Measurements from ENCODE around the gene EIF3D.

EIF3D gene, protein sequence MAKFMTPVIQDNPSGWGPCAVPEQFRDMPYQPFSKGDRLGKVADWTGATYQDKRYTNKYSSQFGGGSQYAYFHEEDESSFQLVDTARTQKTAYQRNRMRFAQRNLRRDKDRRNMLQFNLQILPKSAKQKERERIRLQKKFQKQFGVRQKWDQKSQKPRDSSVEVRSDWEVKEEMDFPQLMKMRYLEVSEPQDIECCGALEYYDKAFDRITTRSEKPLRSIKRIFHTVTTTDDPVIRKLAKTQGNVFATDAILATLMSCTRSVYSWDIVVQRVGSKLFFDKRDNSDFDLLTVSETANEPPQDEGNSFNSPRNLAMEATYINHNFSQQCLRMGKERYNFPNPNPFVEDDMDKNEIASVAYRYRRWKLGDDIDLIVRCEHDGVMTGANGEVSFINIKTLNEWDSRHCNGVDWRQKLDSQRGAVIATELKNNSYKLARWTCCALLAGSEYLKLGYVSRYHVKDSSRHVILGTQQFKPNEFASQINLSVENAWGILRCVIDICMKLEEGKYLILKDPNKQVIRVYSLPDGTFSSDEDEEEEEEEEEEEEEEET

DNA sequence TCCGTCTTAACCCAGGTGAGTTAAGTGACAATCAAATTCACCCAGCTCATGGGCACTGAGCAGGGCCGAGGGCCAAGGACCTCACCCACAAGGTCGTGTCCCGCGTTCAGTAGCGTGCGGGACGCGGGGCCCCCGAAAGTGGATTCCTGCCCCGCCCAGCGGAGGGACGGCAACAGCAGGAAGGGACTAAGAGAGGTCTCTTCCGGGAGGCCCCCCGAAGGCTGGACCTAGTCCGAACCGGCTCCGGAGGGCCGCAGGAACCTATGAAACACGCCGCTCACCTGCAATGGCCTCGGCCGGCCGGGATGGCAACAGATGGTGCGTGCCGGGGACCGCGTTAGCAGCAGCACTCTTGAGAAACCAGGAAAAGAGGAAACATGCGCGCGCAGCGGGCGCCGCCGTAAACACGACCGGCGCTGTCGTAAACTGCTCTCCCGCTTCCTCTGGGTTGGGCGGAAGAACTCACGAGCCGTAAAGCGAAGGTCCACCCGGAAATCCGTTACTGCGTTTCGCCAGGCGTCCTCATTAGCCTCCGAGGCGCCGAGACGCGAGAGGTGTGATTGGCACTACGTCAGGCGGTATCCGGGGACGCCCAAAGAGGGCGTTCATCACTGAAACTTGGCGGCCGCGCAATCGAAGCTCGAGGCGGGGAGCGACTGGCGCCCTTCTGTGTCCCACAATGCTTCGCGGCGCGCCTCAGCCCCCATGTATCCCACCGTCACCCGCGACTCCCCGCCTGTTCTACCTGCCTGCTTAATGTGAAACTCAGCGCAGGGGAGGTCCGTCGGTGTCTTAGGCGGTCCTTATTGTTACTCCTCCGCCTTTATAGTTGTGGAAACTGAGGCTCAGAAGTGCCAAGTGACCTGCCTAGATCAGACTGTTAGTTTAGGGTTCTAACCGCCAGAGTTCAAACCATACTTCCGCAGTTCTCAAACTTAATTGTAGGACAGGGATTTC is at the start of gene EIF3D:
TSS of gene EIF3D (minus strand) at position 372 of the 957 bp plus-strand sequence. CDS start 3,045 bp downstream, outside the sequence.
- peak; percentile 20 for DNase-seq

DNA sequence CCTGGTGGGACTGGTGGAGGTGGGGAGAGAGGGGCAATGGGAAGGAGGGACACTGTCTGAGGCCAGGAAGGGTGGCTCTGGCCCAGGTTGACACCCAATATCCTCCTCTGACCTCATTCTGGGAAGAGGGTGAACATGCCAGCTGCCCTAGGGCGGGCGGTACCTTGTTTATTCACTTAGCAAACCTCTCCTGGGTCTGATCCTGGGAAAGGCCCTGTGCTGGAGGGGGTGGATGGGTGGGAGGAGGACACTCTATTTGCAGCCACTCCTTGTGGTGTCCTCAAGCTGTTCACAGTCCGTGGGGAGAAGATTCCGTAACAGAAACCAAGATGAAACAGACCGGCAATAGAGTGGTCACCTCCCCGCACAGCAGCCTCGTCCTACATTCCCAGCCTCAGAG is 49.7 kb upstream of the EIF3D start:
- no peak for DNase-seq

DNA sequence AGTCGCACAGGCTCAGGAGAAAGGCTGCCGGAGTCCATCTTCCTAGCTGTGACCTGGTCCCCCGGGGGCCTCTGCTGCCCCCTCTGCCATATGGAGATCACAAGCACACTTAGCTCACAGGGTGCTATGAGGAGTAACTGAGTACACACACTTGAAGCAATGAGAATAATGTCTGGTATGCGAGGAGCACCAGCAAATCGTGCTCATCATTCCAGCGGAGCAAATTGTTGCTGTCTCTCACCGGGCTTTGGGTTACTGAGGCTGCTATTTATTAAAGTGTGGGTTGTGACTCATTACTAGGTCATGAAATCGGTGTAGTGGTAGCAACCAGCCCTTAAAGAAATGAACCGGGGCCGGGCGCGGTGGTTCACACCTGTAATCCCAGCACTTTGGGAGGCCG is 48.1 kb upstream of the EIF3D start:
- peak; percentile 54 for DNase-seq

DNA sequence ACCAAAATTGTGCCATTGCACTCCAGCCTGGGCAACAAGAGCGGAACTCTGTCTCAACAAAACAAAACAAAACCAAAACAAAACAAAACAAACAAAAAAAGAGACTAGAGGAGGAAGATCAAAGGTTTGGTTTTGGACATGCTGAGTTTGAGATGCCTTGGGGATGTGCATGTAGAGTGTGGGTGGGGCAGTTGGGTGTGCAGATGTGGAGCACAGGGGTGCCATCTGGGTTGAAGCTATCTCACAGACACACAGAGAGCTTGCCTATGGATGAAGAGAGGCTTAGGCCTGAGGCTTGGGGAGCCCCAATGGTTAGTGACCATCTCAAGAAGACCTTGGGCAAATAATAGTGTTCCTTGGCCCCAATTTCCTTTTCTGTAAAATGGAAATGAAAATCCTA is 45.8 kb upstream of the EIF3D start:
- DNase-seq: no peak

DNA sequence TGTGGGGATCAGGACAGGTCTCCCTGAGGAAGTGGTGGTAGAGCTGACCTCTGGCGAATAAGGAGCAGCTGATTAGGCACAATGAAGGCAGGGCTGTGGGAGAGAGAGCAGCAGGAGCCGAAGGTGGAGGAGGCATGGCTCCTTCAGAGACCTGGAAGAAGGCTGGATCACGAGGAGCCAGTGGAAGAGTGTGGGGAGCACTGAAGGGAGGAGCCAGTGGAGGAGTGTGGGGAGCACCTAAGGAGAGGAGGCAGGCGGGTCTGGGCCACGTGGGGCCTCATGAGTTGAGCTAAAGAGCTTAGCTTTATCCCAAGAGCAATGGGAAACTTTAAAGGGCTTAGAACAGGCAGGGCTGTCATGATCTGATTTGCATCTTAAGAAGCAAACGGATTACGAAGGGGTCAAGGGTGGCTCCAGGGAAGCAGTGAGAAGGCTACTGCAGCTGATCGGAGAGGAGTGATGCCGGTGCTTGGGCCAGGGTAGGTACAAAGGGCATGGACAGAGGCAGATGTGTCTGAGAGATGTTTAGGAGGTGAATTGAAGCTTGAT is 44.9 kb upstream of the EIF3D start:
- no peak for DNase-seq

DNA sequence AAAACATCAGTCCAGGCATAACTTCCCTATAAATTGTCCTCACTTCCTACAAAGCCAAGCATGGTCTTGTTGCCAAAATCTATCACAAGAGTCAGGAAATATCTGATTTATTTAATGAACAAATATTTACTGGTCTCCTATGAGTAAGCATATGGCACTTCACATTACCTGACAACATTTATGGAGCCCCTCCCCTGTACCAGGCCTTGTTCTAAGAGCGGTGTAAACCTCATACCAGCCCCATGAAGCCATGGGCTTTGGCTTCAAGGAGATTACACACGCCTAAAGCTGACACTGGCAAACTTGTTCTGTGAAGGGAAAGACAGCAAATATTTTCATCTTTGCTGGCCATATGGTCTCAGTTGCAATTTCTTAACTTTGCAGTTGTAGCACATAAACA is 43.0 kb upstream of the EIF3D start:
- DNase-seq: no peak

DNA sequence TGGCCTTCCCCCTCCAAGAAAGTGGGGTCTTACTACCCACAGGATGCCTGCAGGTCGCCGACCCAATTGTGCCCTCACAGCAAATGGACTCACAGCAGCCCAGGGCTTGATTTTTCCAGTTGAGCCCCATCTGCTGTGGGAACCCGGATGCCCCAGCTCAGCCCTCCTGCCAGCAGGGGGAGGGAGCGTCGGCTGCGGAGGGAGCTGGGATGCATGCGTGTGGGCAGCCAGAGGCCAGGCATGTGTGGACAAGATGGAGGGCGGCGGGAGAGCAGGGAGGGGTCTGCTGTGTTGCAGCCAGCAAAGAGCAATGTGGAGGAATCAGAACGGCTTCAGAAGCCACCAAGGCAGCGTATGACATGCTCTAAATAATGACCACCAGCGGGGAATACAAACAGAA is 41.0 kb upstream of the EIF3D start:
- DNase-seq: peak; percentile 59

DNA sequence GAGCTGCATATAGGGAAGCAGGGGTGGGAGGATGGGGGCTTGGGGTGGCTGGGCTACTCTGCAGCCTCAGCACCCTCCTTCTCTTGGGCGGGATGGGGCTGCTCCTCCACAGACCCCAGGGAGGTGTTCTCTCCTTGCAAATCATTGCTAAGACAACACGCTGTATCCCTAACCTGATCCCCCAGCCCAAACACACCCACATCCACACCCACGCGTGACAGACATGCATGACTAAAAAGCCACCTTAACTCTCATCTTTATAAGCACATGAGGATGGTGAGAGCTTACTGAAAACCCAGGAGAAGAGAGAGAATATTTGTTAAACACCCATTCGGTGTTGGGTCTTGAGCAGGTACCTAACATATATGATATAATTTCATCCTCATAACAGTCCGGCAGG is 39.9 kb upstream of the EIF3D start:
- DNase-seq: no peak

DNA sequence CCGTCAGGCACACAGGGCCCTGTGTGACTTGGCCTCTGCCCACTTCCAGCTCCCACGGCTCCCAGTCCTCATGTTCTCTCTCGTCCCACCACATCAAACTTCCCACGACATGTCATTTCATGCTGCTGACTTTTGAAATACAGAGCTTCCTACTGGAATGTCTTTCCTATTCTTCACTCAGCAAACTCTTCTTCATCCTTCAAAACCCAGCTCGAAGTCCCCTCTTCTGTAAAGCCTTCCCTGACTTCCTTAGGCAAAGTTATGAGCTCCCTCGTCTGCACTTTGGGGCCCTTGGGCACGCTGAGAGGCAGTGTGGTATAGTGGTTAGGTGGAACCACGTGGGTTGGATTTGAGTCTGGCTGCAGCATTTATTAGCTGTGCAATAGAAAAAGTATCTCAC is 37.8 kb upstream of the EIF3D start:
- DNase-seq: no peak

DNA sequence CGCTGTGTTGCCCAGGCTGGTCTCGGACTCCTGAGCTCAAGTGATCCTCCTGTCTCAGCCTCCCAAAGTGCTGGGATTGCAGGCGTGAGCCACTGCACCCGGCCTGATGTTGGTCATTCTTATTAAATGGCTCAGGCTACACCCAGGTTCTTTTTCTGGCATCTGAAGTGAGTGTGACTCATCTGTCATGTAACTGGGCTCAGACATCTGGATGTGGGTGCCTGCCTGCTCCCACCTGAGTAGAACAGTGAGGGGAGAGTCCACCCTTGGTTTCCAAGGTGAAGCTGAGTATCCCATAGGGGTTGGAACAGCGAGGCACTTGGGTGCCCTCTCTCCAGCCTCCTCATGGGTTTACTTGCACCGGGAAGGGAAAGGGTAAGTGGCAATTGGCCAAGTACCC is 36.7 kb upstream of the EIF3D start:
- peak; percentile 41 for DNase-seq

DNA sequence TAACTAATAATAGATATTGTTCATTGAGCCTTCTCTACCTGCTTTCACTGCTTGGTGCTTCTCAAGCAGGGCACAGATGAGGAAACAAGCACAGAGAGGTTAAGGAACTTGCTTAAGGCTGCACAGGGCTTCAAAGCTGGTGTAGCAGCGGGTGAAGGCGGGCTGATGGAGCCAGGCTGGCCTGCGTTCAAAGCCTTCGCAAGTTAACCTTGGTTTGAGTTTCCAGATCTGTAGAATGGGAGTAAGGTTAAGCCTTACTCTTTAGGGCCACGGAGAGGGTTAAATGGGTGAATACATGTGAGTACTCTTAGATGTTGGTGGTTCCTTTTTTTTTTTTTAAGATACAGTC is 36.2 kb upstream of the EIF3D start:
- DNase-seq: no peak

DNA sequence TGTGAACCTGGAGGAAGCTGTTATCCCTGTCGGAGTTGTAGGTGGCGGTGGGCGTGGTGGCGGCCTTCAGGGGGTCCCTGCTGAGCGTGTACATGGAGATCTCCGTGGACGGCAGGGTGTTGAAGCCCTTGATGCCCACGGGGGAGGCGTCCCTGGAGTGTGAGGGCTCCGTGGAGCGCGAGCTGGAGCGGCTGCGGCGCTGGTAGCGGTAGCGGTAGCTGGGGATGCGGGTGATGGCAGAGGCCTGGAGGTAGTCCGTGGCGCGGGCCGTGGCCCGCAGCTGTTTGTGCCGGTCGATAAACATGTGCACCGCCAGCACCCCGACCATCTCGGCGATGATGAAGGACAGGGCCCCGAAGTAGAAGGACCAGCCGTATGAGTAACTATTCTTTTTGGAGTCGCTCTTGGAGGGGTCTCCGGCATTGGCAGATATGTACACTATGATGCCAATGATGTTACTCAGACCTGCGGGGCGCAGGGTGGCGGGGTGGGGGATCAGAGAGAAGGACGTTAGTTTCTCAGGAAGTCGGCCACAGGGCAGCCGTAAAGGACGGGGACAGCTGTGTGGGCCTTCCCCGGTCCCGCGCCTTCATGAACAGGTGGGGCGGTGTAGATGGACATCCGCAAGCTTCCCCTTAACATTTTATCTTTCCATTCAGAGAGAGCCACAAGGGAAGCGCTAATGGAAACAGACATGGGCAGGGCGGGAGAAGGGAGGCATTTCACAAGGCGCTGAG is 35.6 kb upstream of the EIF3D start:
- no peak for DNase-seq

DNA sequence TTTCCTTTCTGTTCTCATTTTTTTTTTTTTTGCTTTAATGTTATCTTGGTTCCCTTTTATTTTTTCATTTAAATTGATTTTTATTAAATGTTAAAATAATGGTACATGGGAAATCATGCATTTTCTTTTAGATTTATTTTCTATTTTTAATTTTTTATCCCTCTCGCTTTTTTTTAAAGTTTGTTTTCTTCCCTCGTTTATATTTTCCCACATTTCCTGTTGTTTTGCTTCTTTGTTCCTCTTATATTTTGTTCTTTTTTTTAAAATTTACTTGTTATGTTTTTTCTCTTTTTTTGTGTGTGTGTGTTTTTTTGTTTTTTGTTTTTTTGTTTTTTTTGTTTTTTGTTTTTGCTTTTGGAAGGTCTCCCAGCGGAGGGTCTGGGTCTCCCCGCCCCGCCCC is 34.9 kb upstream of the EIF3D start:
- no peak for DNase-seq

DNA sequence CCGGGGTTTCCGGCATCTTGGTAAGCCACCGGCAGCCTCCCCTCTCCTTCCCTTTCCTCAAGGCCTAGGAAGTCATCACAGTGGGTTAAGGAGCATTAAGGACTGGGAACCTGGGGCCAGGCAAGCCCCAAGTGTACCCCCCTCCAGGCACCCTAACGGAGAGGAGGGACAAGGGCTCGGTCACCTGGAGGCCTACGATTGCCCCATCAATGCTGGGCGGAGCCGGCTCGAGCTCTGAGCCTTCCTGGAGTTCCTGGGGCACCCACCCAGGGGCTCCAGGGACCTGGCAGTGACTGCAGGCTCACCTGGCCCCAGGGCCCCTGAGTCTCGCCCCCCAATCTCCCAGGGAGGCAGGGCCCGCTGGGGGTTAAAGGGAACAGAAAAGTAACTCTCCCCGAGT is 34.5 kb upstream of the EIF3D start:
- DNase-seq: no peak

DNA sequence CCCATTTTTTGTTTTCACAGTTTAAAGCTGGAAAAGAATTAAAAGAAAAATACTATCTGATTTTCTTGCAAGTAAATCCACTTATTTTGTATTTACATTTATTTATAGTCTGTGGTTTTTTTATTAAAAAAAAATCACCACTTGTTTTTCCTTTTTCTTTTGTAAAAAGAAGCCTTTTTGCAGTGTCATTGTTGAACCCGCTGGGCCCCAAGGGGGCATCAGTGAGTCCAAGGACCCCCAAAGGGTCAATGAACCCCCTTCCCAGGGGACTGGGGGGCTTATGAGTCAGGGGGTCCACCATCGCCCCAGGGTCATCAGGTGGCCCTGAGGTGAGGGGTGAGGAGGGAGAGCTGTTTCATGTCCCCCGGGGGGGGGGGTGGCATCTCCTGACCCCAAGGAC is 34.0 kb upstream of the EIF3D start:
- no peak for DNase-seq

DNA sequence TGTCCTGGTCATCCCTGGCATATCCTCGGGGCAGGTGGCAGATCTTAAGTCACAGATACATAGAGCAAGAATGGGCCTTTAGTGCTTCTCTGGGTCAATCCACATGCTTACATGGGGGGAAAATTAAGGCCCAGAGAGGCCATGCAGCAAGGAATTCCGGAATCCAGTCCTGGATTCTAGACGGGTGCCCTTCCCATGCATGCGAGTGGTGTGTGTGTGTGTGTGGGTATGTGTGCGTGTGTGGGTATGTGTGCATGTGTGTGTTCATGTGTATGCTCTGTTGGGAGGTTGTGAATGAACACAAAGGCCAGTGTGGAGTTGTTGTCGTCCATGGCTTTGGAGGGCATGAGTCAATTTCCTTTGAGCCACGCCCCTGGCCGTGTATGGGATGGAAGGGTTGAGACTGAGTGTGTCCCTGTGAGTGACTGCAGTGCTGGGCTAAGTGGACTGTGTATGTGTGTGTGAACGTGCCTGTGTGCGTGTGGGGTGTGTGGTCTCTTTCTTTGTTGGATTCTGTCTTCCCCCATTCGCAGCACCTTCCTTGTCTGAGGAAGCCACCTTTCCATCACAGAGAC is 33.4 kb upstream of the EIF3D start:
- DNase-seq: peak; percentile 72

DNA sequence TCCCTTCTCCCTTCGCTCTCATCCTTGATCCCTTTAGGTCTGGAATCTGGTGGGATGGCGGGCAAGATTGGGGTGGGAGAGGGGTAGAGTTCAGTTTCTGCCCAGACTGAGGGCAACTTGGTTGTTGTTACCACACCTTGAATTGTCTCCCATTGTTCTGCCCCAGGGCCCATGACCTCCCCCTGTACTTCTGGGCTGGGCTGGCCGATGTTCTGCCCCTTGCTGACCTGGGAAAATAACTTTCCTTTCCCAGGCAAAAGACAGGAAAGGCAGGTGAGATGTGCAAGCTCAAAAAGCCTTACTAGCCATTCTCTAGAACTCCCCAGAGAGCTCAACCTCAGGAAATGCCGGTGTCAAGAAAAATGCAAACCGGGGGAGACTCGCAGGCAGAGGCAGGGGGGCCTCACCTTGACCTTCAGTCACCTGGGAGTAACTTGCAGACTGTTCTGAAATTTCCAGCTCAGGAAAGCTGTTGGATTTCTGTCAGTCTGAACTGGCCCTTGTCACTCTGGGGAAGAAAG is 32.4 kb upstream of the EIF3D start:
- no peak for DNase-seq

DNA sequence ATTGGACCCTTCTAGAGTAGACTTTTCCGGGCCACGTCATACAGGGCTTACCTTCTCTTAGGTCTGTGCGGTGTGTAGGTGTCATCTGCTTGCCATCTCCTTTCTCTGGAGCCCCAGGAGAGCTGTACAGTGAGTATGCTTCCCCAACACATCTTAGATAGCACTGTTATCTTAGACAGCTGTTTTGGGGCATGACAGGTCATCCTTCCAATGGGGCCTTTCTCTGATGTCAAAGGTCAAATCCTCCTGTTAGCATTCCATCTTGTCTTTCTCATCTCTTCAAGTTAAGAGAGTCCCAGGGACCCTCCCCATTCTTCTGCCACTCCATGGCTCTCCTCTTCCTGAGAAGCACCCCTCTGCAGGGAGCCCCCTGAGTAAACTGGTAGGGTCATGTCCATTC is 31.0 kb upstream of the EIF3D start:
- no peak for DNase-seq

DNA sequence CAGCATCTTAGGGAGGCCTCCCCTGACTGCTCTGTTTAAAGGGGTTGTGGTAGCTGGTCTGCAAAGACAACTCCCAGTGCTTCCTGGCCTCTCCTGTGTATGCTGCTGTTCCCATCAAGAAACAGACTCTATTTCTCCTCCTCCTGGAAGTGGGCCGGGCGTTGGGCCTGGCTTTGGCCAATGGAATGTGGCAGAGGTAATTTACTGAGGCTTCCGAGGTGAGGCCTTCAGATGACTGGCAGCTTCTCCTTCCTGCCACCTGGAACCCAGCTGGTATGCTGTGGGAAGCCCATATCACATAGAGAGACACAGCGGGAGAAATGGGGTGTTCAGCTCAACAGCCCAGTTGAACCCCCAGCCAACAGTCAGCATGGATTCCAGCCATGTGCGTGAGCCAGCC is 25.1 kb upstream of the EIF3D start:
- no peak for DNase-seq

DNA sequence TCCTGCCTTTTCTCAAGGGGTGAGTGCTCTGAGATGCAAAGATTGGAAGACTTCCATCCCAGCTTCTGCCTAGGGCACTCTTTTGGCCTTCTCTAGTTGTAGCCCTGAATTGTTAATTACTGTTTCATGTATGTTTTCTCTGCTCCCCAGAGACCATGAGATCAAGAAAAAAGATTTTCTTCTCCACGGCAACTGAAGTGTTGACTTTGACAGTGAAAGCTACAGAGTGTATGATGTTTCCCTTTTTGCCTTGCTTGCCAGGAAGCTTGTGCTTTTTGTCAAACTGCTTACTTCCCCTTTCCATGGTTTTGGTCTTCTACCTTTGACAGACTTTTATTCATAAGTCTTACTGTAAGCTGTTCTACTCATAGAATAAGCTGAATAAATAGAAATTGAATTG is 23.3 kb upstream of the EIF3D start:
- DNase-seq: no peak

DNA sequence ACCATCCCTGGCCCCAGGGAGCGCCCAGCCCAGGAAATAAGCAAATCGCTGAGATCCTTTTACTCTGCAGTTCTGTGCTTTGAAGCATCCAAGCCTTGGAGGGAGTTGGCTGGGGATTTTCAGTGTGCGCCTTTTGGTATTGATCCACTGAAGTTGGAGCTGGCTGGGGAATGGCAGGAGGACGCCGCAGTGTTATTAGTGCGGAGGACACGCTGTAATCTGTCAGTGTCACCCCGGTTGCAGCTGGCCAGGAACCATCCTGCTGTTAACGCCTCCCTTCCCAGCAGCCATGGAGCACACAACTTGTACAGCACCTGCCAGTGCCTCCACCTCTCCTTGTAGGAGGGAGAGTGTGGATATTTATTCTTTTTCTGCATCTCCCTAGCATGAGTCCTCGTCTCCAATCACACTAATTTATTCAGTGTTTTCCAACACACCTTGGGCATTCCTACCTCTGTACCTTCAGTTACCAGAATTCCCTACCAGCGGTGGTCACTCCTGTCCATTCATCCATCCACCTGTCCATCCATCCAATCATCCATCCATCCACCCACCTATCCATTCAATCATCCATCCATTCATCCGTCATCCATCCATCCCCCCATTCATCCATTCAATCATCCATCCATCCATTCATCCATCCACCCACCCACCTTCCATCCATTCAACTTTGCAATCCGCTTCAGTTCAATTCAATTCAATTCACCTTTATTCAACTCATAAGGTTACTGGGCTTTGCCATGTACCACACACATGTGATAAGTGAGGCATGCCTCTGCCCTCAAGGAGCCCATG is 21.9 kb upstream of the EIF3D start:
- no peak for DNase-seq

All from 8988T (cell line).